ENCODE results near the gene GOLGA6L7.
"Not testable (repeated sequence)": the region's sequence is repeated elsewhere in the genome, so short reads cannot be mapped to it uniquely, and the experiment has no call there.

GOLGA6L7 gene, protein sequence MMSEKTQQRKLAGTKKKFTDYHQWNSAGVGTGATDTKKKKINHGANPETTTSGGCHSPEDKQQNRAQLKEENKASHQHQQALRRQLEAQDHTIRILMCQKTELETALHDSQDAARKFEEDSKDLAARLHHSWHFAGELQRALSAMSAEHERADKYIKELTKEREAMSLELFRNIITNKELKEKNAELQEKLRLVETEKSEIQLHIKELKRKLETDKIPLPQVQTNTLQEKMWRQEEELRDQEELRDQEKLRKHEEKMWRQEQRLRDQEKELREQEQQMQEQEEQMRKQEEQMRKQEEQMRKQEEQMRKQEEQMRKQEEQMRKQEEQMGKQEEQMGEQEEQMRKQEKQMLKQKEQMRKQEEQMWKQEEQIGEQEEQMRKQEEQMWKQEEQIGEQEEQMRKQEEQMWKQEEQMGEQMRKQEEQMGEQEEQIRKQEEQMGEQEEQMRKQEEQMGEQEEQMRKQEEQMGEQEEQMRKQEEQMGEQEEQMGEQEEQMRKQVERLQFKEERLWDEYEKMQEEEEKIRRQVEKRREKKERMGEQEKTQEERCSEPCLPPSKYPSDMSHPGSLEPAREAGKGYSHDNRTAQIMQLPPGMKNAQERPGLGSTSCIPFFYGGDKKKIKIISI

DNA sequence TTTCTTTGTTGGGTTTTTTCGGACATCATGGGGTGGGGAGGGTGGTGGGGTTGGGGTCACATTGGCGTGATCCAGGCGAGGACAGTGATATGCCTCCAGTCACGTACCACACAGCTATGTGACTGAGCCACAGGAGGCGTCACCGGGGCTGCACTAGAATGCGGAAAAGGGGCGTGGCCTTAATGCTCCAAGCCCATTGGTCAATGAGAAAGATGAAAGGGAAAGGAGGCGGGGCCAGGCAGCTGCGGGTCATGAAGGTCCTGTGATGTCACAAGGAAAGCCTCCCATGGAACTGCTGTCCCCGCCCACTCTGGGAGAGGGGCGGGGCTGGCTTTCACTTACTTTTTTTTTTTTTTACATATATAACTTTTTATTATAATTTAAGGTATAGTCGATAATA, at the start of gene GOLGA6L7:
GOLGA6L7 (minus strand) TSS at position 124 of the 400 bp plus-strand sequence; CDS start at position 29, 95 bp downstream.
- not testable (repeated sequence) for H3K4me3 ChIP-seq (ENCODE audit: low read depth in 1 of 2, low read length in 2 of 2); H3K4me1 ChIP-seq (ENCODE audit: control insufficient read depth in 1 of 2, insufficient read depth in 2 of 2, low read length in 2 of 2); H3K27ac ChIP-seq (ENCODE audit: low read length)

DNA sequence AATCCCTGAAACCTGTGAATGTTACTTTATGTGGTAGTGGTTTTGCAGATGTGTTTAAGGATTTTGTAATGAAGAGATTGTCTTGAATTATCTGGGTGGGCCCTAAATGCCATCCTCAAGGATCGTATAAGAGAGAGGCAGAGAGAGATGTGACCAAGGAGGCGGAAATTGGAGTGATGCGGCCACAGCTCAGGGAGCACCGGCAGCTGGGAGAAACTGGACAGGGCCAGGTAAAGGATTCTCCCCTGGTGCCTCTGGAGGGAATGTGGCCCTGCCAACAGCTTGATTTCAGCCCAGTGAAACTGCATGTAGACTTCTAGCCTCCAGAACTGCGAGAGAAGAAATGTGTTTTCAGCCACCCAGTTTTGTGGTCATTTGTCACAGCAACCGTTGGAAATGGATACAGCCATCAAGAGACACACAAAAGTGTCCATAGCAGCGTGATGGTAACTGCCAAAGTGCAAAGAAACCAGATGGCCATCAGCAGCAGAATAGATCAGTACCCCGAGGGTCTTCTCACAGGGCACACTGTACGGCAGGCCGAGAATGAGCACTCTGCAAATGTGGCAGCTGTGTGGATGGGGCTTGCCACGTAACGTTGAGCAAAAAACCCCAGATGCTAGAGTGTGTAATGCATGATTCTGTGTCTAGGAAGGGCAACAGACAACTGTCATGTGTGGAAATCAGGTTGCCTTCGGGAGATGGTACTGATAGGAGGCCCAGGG, 49.6 kb upstream of the GOLGA6L7 start:
- Histone ChIP-seq H3K27ac (ENCODE audit: low read length) (no peak overlapping the region), H3K27me3 (ENCODE audit: low read depth, low read length) (no peaks in the 10 kb centered on the region), H3K36me3 (ENCODE audit: control insufficient read depth in 1 of 2, insufficient read depth in 2 of 2, low read length in 2 of 2) (no peaks in the 10 kb centered on the region), H3K4me3 (ENCODE audit: low read depth in 1 of 2, low read length in 2 of 2) (no peak overlapping the region), H3K4me1 (ENCODE audit: control insufficient read depth in 1 of 2, insufficient read depth in 2 of 2, low read length in 2 of 2) (no peaks in the 10 kb centered on the region), H3K9me3 (ENCODE audit: control insufficient read depth in 1 of 2, low read length in 2 of 2) (no peaks in the 10 kb centered on the region)

More for the DNA sequence above, at the start of gene GOLGA6L7:
- H3K36me3 ChIP-seq (ENCODE audit: control insufficient read depth in 1 of 2, insufficient read depth in 2 of 2, low read length in 2 of 2); H3K27me3 ChIP-seq (ENCODE audit: low read depth, low read length); H3K9me3 ChIP-seq (ENCODE audit: control insufficient read depth in 1 of 2, low read length in 2 of 2): not testable (repeated sequence)

DNA sequence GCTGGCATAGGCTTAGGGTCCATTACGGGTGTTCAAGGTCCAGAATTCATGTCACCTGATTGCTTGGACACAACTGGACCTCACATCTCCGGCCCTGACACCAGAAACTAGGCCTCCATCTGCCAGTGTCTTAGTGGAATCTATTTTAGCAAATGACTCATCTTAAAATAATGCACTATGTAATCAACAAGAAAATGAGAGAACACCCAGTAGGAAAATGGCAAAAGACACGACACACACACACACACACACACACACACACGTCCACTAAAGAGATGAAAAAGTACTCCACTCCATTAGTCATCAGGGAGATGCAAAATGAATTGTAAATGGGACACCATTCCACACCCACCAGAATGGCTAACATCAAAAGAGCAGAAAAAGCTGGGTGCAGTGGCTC, 48.5 kb upstream of the GOLGA6L7 start:
- H3K27ac ChIP-seq (ENCODE audit: low read length), result no peak overlapping the region
- H3K4me1 ChIP-seq (ENCODE audit: control insufficient read depth in 1 of 2, insufficient read depth in 2 of 2, low read length in 2 of 2), result no peaks in the 10 kb centered on the region
- H3K9me3 ChIP-seq (ENCODE audit: control insufficient read depth in 1 of 2, low read length in 2 of 2), result no peaks in the 10 kb centered on the region
- H3K27me3 ChIP-seq (ENCODE audit: low read depth, low read length), result no peaks in the 10 kb centered on the region
- H3K4me3 ChIP-seq (ENCODE audit: low read depth in 1 of 2, low read length in 2 of 2), result no peak overlapping the region
- no peaks in the 10 kb centered on the region for H3K36me3 ChIP-seq (ENCODE audit: control insufficient read depth in 1 of 2, insufficient read depth in 2 of 2, low read length in 2 of 2)

DNA sequence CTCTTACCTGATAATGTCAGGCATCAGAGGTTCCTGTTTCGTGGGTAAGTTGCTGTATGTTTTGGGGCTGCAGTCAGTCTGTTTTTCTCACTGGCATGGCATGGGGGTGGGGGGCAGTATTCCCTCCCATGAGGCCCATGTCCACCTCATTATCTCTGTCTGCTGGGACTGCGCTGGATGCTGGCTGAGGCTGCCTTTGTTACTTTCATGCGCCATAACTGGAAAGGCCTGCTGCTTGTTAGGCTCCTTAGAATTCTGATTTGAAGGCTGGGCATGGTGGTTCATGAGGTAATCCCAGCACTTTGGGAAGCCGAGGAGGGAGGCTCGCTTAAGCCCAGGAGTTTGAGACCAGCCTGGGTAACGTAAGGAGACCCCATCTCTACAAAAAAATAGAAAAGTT, 47.1 kb upstream of the GOLGA6L7 start:
- H3K4me1 ChIP-seq (ENCODE audit: control insufficient read depth in 1 of 2, insufficient read depth in 2 of 2, low read length in 2 of 2), result no peaks in the 10 kb centered on the region
- H3K27ac ChIP-seq (ENCODE audit: low read length), result no peak overlapping the region
- H3K36me3 ChIP-seq (ENCODE audit: control insufficient read depth in 1 of 2, insufficient read depth in 2 of 2, low read length in 2 of 2), result no peaks in the 10 kb centered on the region
- no peaks in the 10 kb centered on the region for H3K9me3 ChIP-seq (ENCODE audit: control insufficient read depth in 1 of 2, low read length in 2 of 2)
- no peaks in the 10 kb centered on the region for H3K27me3 ChIP-seq (ENCODE audit: low read depth, low read length)
- H3K4me3 ChIP-seq (ENCODE audit: low read depth in 1 of 2, low read length in 2 of 2), result no peak overlapping the region

DNA sequence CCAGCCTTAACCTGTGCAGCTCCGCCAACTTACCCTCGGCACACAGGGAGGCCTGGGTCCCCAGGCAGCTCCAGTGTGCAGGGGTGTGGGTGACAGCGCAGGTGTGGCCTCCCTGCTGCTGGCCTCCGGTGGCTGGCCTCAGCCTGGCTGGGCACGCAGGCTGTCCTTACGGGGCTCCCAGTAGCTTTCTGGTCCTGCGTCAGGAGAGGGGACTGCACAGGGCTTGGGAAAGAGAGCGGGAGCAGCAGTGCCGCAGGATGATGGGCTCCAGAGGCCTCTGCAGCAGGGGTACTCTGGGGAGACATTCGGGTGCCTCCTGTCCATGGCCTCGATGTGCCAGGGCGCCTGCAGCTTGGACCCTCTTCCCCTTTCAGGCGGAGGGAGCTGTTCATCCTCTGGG, 46.7 kb upstream of the GOLGA6L7 start:
- Histone ChIP-seq H3K4me3 (ENCODE audit: low read depth in 1 of 2, low read length in 2 of 2) (no peak overlapping the region), H3K4me1 (ENCODE audit: control insufficient read depth in 1 of 2, insufficient read depth in 2 of 2, low read length in 2 of 2) (no peaks in the 10 kb centered on the region), H3K36me3 (ENCODE audit: control insufficient read depth in 1 of 2, insufficient read depth in 2 of 2, low read length in 2 of 2) (no peaks in the 10 kb centered on the region), H3K27me3 (ENCODE audit: low read depth, low read length) (no peaks in the 10 kb centered on the region), H3K27ac (ENCODE audit: low read length) (no peak overlapping the region), H3K9me3 (ENCODE audit: control insufficient read depth in 1 of 2, low read length in 2 of 2) (no peaks in the 10 kb centered on the region)

DNA sequence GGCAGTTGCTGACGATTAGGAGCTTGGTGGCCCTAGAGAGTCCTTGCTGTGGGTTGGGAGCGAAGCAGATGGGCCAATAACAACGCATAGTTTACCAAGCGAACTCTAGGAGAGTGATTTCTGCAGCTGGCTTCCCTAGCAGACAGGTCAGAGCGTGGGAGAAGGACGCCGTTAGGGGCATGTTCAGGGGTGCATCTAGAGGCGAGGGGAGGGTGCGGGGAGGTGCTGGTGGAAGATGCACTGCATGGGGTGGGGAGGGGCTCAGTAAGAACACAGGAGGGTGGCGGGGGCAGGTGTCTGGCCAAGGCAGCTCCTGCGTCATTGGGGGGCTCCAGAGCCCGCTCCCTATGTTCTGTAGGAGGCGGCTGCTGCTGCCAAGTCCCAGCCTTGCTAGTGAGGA, 46.2 kb upstream of the GOLGA6L7 start:
- Histone ChIP-seq H3K4me1 (ENCODE audit: control insufficient read depth in 1 of 2, insufficient read depth in 2 of 2, low read length in 2 of 2) (no peaks in the 10 kb centered on the region), H3K27ac (ENCODE audit: low read length) (no peak overlapping the region), H3K36me3 (ENCODE audit: control insufficient read depth in 1 of 2, insufficient read depth in 2 of 2, low read length in 2 of 2) (no peaks in the 10 kb centered on the region), H3K4me3 (ENCODE audit: low read depth in 1 of 2, low read length in 2 of 2) (no peak overlapping the region), H3K27me3 (ENCODE audit: low read depth, low read length) (no peaks in the 10 kb centered on the region), H3K9me3 (ENCODE audit: control insufficient read depth in 1 of 2, low read length in 2 of 2) (no peaks in the 10 kb centered on the region)

DNA sequence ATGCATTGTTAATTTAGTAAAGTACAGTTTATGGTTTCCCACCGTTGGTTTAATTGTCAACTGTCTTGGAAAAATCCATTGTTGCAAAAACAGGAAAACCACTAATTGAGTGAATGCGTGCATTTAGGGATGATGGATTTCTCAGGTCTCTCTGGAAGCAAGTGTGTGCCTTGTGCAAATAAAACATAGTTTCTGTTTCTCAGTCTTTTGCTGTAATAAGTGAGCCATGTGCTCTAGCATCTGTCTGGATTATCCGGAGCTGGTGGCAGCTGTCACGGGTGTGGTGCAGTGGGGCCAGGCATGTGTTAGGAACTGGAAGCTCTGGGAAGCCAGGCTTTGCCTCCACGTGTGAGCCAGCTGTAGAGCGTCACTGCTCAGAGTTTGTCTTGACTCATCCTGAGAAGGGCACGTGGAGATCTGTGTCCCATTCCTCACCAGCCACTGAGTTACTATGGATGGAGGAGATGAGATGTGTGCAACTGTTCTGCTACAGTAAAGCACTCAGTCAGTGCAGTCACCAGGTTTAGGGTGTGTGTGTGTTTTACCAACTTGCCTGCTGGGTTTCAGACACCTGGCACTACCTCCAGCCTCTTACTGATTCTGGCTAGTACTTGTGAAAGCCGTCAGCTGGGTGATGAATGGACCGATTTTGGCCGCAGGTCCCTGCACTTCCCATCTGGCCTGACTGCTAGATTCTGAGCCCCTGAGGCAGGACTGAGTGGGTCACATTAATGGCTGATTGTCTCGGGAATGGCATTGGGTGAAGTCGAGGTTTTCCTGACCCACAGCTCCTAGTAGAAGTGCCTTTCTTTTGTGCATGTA, 44.6 kb upstream of the GOLGA6L7 start:
- Histone ChIP-seq H3K4me3 (ENCODE audit: low read depth in 1 of 2, low read length in 2 of 2) (no peak overlapping the region), H3K36me3 (ENCODE audit: control insufficient read depth in 1 of 2, insufficient read depth in 2 of 2, low read length in 2 of 2) (no peaks in the 10 kb centered on the region), H3K9me3 (ENCODE audit: control insufficient read depth in 1 of 2, low read length in 2 of 2) (no peaks in the 10 kb centered on the region), H3K27me3 (ENCODE audit: low read depth, low read length) (no peaks in the 10 kb centered on the region), H3K27ac (ENCODE audit: low read length) (no peak overlapping the region), H3K4me1 (ENCODE audit: control insufficient read depth in 1 of 2, insufficient read depth in 2 of 2, low read length in 2 of 2) (no peaks in the 10 kb centered on the region)

DNA sequence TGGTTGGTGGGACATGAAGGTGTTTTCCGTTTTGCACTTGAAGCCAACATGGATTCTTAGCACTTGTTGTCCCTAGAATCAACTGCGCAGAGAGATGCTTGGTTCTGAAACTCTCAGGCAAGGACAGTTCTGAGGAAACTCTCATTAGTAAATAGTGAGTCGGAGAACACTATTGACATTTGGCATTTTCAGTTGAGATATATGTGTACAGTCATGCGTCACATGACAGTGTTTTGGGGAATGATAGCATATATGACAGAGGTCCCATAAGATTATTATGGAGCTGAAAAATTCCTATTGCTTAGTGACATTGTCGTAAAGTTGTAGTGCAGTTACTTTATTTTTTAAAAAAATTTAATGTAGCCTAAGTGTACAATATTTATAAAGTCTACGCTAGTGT, 43.1 kb upstream of the GOLGA6L7 start:
- no peaks in the 10 kb centered on the region for H3K36me3 ChIP-seq (ENCODE audit: control insufficient read depth in 1 of 2, insufficient read depth in 2 of 2, low read length in 2 of 2)
- no peak overlapping the region for H3K4me3 ChIP-seq (ENCODE audit: low read depth in 1 of 2, low read length in 2 of 2)
- H3K27ac ChIP-seq (ENCODE audit: low read length), result no peak overlapping the region
- H3K4me1 ChIP-seq (ENCODE audit: control insufficient read depth in 1 of 2, insufficient read depth in 2 of 2, low read length in 2 of 2), result peaks cover 0 to 6% of the 10 kb centered on the region in 2 donors
- no peaks in the 10 kb centered on the region for H3K27me3 ChIP-seq (ENCODE audit: low read depth, low read length)
- no peaks in the 10 kb centered on the region for H3K9me3 ChIP-seq (ENCODE audit: control insufficient read depth in 1 of 2, low read length in 2 of 2)

DNA sequence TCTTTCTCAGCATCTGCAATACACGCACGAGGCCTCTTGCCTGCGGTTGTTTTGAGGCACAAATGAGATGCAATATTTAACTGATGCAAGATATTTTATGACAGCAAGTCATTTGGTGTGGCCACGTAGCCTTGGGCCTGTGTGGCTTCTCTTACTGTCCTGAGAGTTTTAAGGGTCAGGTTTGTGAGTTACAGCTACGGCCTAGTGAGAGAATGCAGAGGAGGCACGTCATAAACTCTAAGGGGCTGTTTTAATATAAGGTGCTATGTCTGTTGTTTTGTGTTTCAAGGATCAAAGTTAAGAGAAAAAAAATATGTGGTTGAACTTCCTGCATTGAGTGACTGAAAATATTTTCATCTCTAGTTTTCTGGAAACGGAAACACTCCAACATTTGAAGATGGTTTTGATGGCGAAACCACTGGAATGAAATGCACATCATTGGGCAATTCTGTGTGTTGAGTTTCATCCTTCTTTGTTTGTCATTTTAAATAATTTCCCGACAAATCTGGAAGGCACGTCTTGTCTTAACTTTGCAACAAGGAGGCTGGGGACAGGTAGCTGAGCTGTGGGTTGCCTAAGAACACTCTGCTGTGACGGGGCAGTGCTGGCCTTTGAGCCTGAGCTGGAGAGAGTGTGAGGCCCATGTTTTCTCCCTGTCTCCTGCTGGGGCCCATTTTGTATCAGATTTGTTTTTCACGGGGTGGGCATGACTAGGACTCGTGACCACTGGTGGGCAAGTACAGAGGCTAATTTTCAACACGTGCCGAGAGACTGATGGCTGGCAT, 42.5 kb upstream of the GOLGA6L7 start:
- Histone ChIP-seq H3K4me3 (ENCODE audit: low read depth in 1 of 2, low read length in 2 of 2) (no peak overlapping the region), H3K27ac (ENCODE audit: low read length) (no peak overlapping the region), H3K36me3 (ENCODE audit: control insufficient read depth in 1 of 2, insufficient read depth in 2 of 2, low read length in 2 of 2) (no peaks in the 10 kb centered on the region), H3K9me3 (ENCODE audit: control insufficient read depth in 1 of 2, low read length in 2 of 2) (no peaks in the 10 kb centered on the region), H3K27me3 (ENCODE audit: low read depth, low read length) (no peaks in the 10 kb centered on the region), H3K4me1 (ENCODE audit: control insufficient read depth in 1 of 2, insufficient read depth in 2 of 2, low read length in 2 of 2) (peaks cover 0 to 7% of the 10 kb centered on the region in 2 donors)

DNA sequence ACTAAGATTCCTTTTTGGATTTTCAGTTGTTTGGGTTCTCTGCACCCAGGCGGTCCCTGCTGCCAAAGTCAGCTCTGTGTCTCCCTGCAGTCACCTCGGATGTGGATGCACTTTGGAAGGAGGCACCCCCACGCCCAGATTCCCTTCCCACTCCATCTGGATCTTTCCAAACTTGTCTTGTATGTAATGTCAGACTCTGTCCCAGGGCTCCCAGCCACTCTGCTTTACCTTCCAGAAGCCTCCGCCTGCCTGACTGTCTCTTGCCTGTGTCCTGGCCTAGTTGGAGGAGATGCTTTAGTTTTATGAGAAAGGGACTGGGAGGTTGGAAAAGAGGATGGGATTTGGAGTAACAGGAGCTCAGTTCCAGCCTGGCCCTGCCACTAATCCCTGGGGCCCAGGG, 41.8 kb upstream of the GOLGA6L7 start:
- not testable (repeated sequence) for H3K9me3 ChIP-seq (ENCODE audit: control insufficient read depth in 1 of 2, low read length in 2 of 2); H3K27me3 ChIP-seq (ENCODE audit: low read depth, low read length); H3K4me3 ChIP-seq (ENCODE audit: low read depth in 1 of 2, low read length in 2 of 2); H3K36me3 ChIP-seq (ENCODE audit: control insufficient read depth in 1 of 2, insufficient read depth in 2 of 2, low read length in 2 of 2); H3K27ac ChIP-seq (ENCODE audit: low read length)
- peaks cover 0 to 11% of the 10 kb centered on the region in 2 donors for H3K4me1 ChIP-seq (ENCODE audit: control insufficient read depth in 1 of 2, insufficient read depth in 2 of 2, low read length in 2 of 2)
